Retinal pigment epithelial cell (primary cell): ENCODE data around the gene EGLN1.

Source experiments
- DNase-seq: peaks from one replicate; pipeline ENCODE4 v3.0.0-alpha.2; 2010; ENCODE audit warnings: low read depth
- H3K4me3 ChIP-seq: 2 replicates; pipeline ENCODE4 v1.5.1; 2011; ENCODE audit warnings: mild to moderate bottlenecking, low read length, control low read depth, moderate library complexity
- CTCF ChIP-seq: conservative IDR thresholded peaks from 2 replicates; pipeline ENCODE4 v1.5.1; 2011; ENCODE audit warnings: low read depth, low read length, control low read depth, inconsistent platforms

EGLN1 gene

GRCh38 chr1:231395998-231396390, 26.1 kb downstream of the EGLN1 start:
- TF ChIP-seq CTCF = no peak
- no peak overlapping the region for H3K4me3 ChIP-seq
- no peak for DNase-seq

DNA sequence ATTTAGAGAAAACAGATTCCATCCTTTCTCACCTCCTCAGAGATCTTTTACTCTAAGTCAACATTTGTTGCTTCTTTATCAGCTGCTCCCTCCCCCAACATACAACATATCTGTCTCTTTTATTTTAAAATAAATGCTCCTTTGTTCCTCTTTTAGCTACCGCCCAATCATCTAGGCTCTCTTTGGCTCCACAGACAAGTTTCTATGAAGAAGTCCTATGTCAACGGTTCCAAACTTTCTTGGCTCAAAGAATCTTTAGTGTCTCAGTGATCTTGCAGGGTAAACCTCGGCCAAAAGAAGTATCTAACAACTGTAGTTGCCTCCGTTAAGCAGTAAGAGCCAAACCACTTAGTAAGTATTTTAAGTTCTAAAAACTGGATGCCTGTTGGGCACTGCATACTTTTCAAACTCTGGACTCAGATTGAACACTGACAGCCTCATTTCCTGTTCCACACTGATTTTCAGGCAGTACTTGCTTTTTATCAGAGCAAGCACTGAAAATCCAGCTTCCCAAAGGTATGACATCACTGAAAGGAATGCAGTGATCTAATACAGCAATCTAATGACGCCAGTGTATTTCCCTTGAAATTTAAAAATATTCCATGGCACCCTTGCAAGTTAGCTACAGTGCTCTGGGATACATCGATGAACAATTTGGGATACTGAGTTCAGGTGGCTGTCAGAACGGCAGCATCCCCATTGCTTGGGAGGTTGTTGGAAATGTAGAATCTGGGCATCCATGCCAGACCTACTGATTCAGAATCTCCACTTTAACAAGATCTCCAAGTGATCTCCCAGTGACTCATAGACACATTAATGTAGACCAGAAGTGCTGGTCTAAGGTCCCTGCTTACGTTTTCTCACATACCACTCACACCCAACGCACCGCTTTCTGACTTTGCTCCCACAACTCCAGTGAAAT, 26.8 kb downstream of the EGLN1 start:
- TF ChIP-seq CTCF = no peak
- DNase-seq = peak; percentile 85

DNA sequence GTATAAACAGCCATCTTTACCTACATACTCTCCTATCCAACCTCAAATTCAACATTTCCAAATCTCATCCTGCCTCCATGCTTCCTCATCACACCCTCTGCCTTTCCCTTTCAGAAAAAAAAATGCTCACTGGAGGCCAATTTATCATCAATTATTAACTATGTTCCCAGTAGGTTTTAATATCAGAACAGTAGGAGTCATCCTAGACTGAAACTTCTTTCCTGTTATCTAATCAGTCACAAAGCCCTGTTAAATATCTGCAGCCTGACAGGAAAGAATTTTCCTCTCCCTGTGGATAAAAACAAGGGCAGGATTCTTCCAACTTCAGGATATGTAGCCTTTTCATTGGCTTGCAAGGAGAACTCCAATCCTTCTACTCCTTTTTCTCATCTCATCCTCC, 28.4 kb downstream of the EGLN1 start:
- DNase-seq = no peak
- H3K4me3 ChIP-seq = no peak overlapping the region
- TF ChIP-seq CTCF = no peak

More for the DNA sequence above, 26.8 kb downstream of the EGLN1 start:
- H3K4me3 ChIP-seq = peak overlapping the region; percentile 23

GRCh38 chr1:231392389-231393131, 29.5 kb downstream of the EGLN1 start:
- no peak for DNase-seq
- no peak for TF ChIP-seq CTCF
- no peak overlapping the region for H3K4me3 ChIP-seq

GRCh38 chr1:231390071-231390470, 32.0 kb downstream of the EGLN1 start:
- no peak overlapping the region for H3K4me3 ChIP-seq
- DNase-seq = no peak
- no peak for TF ChIP-seq CTCF

DNA sequence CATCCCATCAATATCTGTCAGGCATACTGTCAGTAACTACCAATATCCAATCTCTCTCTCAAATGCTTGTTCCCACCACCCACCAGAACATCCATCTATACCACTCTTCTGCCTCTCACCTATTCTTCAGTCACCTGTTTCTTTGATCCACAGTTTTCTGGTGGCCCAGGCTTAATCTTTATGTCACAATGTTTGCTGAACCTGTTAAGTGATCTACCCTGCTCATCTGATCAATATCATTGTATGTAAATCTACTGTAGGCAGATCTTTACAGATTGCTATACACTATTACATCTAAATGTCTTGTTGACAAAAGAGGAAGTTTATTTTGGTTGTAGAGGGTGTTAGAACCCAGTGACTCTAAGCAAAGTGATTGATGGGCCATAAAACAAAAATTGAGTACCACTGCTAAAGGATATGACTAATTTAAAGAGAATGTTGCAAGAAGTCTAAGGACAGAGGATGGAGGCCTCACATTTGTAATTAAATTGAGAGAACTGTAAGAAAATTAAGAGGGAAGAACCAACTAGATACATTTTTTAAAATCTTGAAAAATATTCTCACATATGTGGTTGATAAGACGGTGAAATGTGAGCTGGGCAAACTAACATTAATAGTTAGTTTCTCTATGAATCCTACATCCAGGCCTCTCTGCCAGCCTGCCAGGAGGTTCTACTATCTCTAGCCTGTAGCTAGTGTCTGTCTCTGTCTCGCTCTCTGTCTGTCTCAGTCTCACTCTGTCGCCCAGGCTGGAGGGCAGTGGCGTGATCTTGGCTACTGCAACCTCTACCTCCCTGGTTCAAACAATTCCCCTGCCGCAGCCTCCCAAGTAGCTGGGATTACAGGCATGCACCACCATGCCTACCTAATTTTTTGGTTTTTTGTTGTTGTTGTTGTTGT, 34.1 kb downstream of the EGLN1 start:
- H3K4me3 ChIP-seq = no peak overlapping the region
- DNase-seq = no peak
- TF ChIP-seq CTCF = no peak
